ENCODE results near the gene UTS2R. TPM values are rescaled to one million over a fixed set of nuclear protein-coding genes. Genes with fewer than 3 reads are reported as not detected.

The UTS2R gene
- polyA plus RNA-seq, 1 of the 3 experiments (the other 2 are of a cell fraction) = not detected

GRCh38 chr17:82416264-82416663, 44.7 kb downstream of the UTS2R start:
- Histone ChIP-seq H3K36me3 (replicated peaks in 1 of 2; ENCODE audit: control insufficient read depth in 1 of 2, insufficient read depth in 2 of 2, low read length in 1 of 2) (peaks cover 3 to 6% of the 10 kb centered on the region in 2 experiments), H3K27me3 (ENCODE audit: insufficient read depth) (no peaks in the 10 kb centered on the region), H3K27ac (ENCODE audit: low read depth in 2 of 2, low read length in 1 of 2) (no peak overlapping the region), H3K9me3 (no peaks in the 10 kb centered on the region), H3K79me2 (ENCODE audit: insufficient read depth) (peaks cover 16% of the 10 kb centered on the region), H2AFZ (ENCODE audit: low read depth) (no peak overlapping the region), H3F3A (replicated peaks; ENCODE audit: insufficient read depth) (peaks cover 8% of the 10 kb centered on the region), H3K9me2 (no peaks in the 10 kb centered on the region), H3K4me2 (no peak overlapping the region), H3K9ac (no peak overlapping the region), H4K20me1 (ENCODE audit: insufficient read depth) (peaks cover 52% of the 10 kb centered on the region), H3K4me3 (ENCODE audit: low read depth in 2 of 2, low read length in 1 of 2) (no peak overlapping the region), H3K4me1 (ENCODE audit: control insufficient read depth in 1 of 2, insufficient read depth in 2 of 2, low read depth in 1 of 2, low read length in 1 of 2) (peaks cover 0 to 13% of the 10 kb centered on the region in 2 experiments; a peak in 2 of 4 replicates)
- ChIA-PET CTCF (interaction anchor here (0.6 to 11.3 kb wide), 12 partner anchors 9 to 210 kb away, joined by 3 to 124 read pairs (median 7); partner anchors contain the start of gene TEX19), POLR2A (no interaction called here)
- DNase-seq = no peak
- TF ChIP-seq NFIC (IDR thresholded peaks at IDR 0.05; ENCODE audit: borderline replicate concordance) = no peak
- no peak for TF ChIP-seq RAD21 (IDR thresholded peaks at IDR 0.05; ENCODE audit: low read length)
- TF ChIP-seq YY1 (IDR thresholded peaks at IDR 0.05; ENCODE audit: low read depth) = no peak
- TF ChIP-seq GABPA (IDR thresholded peaks at IDR 0.05; ENCODE audit: low read depth) = no peak
- no peak for TF ChIP-seq JUND (IDR thresholded peaks at IDR 0.05)
- TF ChIP-seq MXI1 (IDR thresholded peaks at IDR 0.05; ENCODE audit: low read depth, low read length) = no peak
- TF ChIP-seq EZH2phosphoT487 (IDR thresholded peaks at IDR 0.05; ENCODE audit: borderline replicate concordance, low read depth) = no peak
- no peak for TF ChIP-seq SMC3 (IDR thresholded peaks at IDR 0.05; ENCODE audit: low read depth, low read length)
- no peak for TF ChIP-seq MAX (IDR thresholded peaks at IDR 0.05; ENCODE audit: low read depth)
- TF ChIP-seq FOXM1 (IDR thresholded peaks at IDR 0.05; ENCODE audit: low read depth) = no peak
- no peak for TF ChIP-seq RFX5 (IDR thresholded peaks at IDR 0.05; ENCODE audit: low read length)
- no peak for TF ChIP-seq NRF1 (IDR thresholded peaks at IDR 0.05; ENCODE audit: low read depth, low read length)
- no peak for TF ChIP-seq USF1 (IDR thresholded peaks at IDR 0.05; ENCODE audit: borderline replicate concordance, low read depth)
- TF ChIP-seq TAF1 (IDR thresholded peaks at IDR 0.05; ENCODE audit: borderline replicate concordance, low read depth, low read length) = no peak
- TF ChIP-seq SIN3A (IDR thresholded peaks at IDR 0.05; ENCODE audit: borderline replicate concordance, low read depth, low read length) = no peak
- TF ChIP-seq EP300 (IDR thresholded peaks at IDR 0.05; ENCODE audit: borderline replicate concordance in 1 of 2, low read depth in 1 of 2, low read length in 1 of 2) = no peak
- TF ChIP-seq PBX3 (IDR thresholded peaks at IDR 0.05) = no peak
- no peak for TF ChIP-seq CHD2 (IDR thresholded peaks at IDR 0.05; ENCODE audit: low read length, partially characterized antibody)
- 86% methylated on average over 4 of the region's 4 CpGs for WGBS (ENCODE audit: low lambda C conversion rate)
